K562 (cell line): Measurements from ENCODE around the gene EBF4. TPM values are rescaled to one million over a fixed set of nuclear protein-coding genes. Genes with fewer than 3 reads are reported as not detected.

ENCODE experiments used
- ARID4B ChIP-seq: sonication (generic); formaldehyde crosslinking; IDR thresholded peaks from 2 replicates; pipeline ENCODE4 v1.8.0; 2022; ENCODE audit warnings: mild to moderate bottlenecking, missing genetic modification reagents
- CBFA2T2 ChIP-seq: fragments of 450-650 bp; conservative IDR thresholded peaks from 2 replicates; pipeline ENCODE4 v1.6.1; 2017; ENCODE audit warnings: mild to moderate bottlenecking
- CREB1 ChIP-seq, 2 experiments: sonication (generic) in 1 of 2; formaldehyde crosslinking in 1 of 2; IDR thresholded peaks; 2 replicates each; pipeline versions ENCODE4 v1.6.1 to v1.8.0; 2012 to 2022; ENCODE audit warnings: inconsistent platforms in 1 of 2, mild to moderate bottlenecking in 1 of 2, missing genetic modification reagents in 1 of 2, moderate library complexity in 1 of 2
- ELF1 ChIP-seq: fragments of 200-800 bp; sonication (Bioruptor generic); IDR thresholded peaks from 2 replicates; pipeline ENCODE4 v1.6.1; 2016; ENCODE audit warnings: missing genetic modification characterization, missing compliant biosample characterization
- HDAC8 ChIP-seq: fragments of 450-650 bp; IDR thresholded peaks from 2 replicates; pipeline ENCODE4 v1.6.1; 2016; ENCODE audit warnings: mild to moderate bottlenecking, missing genetic modification characterization, moderate library complexity, missing compliant biosample characterization
- ID3 ChIP-seq, 2 experiments: fragments of 250-450 bp in 1 of 2; fragments of 450-650 bp in 1 of 2; sonication (Bioruptor Pico) in 1 of 2; IDR thresholded peaks; 2 replicates each; pipeline versions ENCODE4 v1.6.1 to v1.8.0; 2016 to 2021; ENCODE audit warnings: mild to moderate bottlenecking in 2 of 2, moderate library complexity in 2 of 2, missing compliant biosample characterization in 1 of 2, missing genetic modification characterization in 1 of 2
- NR1H2 ChIP-seq: sonication (generic); formaldehyde crosslinking; IDR thresholded peaks from 2 replicates; pipeline ENCODE4 v1.4.0; 2020; ENCODE audit warnings: mild to moderate bottlenecking, missing genetic modification reagents
- PTTG1 ChIP-seq: fragments of 450-650 bp; IDR thresholded peaks from 2 replicates; pipeline ENCODE4 v1.6.1; 2016; ENCODE audit warnings: low read depth, mild to moderate bottlenecking, missing genetic modification characterization, missing compliant biosample characterization
- TRIM24 ChIP-seq, 2 experiments: fragments of 450-650 bp; IDR thresholded peaks; 2 replicates each; pipeline ENCODE4 v1.6.1; 2016
- ZFP30 ChIP-seq: fragments of 250-450 bp; sonication (Bioruptor Pico); IDR thresholded peaks from 2 replicates; pipeline ENCODE4 v1.8.0; 2022; ENCODE audit warnings: moderate library complexity, mild to moderate bottlenecking, inconsistent platforms, borderline replicate concordance
- ZNF12 ChIP-seq: sonication (generic); formaldehyde crosslinking; IDR thresholded peaks from 2 replicates; pipeline ENCODE4 v1.4.0; 2020; ENCODE audit warnings: mild to moderate bottlenecking, missing genetic modification reagents
- ZNF174 ChIP-seq: fragments of 250-450 bp; sonication (Bioruptor Pico); IDR thresholded peaks from 2 replicates; pipeline ENCODE4 v1.4.0; 2020; ENCODE audit warnings: mild to moderate bottlenecking
- ZNF232 ChIP-seq: sonication (generic); formaldehyde crosslinking; IDR thresholded peaks from 2 replicates; pipeline ENCODE4 v1.8.0; 2022; ENCODE audit warnings: mild to moderate bottlenecking, missing genetic modification reagents
- ZNF551 ChIP-seq: fragments of 250-450 bp; sonication (Bioruptor Pico); IDR thresholded peaks from 2 replicates; pipeline ENCODE4 v1.5.0; 2021; ENCODE audit warnings: mild to moderate bottlenecking, moderate library complexity
- ZNF609 ChIP-seq: sonication (generic); formaldehyde crosslinking; IDR thresholded peaks from 2 replicates; pipeline ENCODE4 v1.8.1; 2023; ENCODE audit warnings: missing genetic modification reagents, mild to moderate bottlenecking, borderline replicate concordance
- ZNF77 ChIP-seq: fragments of 250-450 bp; sonication (Bioruptor Pico); IDR thresholded peaks from 2 replicates; pipeline ENCODE4 v1.5.0; 2020
- ZSCAN29 ChIP-seq: fragments of 450-650 bp; IDR thresholded peaks from 2 replicates; pipeline ENCODE4 v1.6.1; 2017
- polyA plus RNA-seq, 8 experiments: library from polyadenylated mRNA; depleted of rRNA in 4 of 8; stranded (reverse) in 5 of 8; unstranded in 3 of 8; fragments of >200 nt; fragmentation: Nextera tagmentation in 2 of 8; fragmentation: Illumina TruSeq in 1 of 8; extraction: Ambion mirVana in 2 of 8; extraction: Trizol in 1 of 8; gene quantifications; 2 replicates each; pipeline versions ENCODE4 v1.2.1 to v1.2.3, GENCODE V29; 2011 to 2014; ENCODE audit warnings: inconsistent platforms in 1 of 8, missing spikeins in 1 of 8
- total RNA-seq, 7 experiments: library from RNA; depleted of rRNA in 6 of 7; stranded (reverse); fragments of >200 nt in 6 of 7; fragmentation: Illumina TruSeq in 2 of 7; extraction: Trizol in 2 of 7; gene quantifications; 2 replicates each; pipeline versions ENCODE4 v1.2.1 to v1.2.3, GENCODE V29; 2011 to 2021; ENCODE audit warnings: low replicate concordance in 1 of 7

The EBF4 gene
- total and polyA plus RNA-seq, 9 of the 15 experiments (the other 6 are each of a cell fraction or from before 2014, with no cell fraction given) = 0.09 TPM; not detected in 8

GRCh38 chr20:2651772-2652723 is 40.5 kb upstream of the EBF4 start, which contains the start of gene NOP56 (continued):
- TF ChIP-seq ZNF609 = 0 out of 2 replicates have a peak, but pooled peaks have one; percentile 81
- TF ChIP-seq ELF1 (tag) = peak; percentile 71
- TF ChIP-seq ZNF551 = no peak
- no peak for TF ChIP-seq ZFP30 (CRISPR knock-in tag)
- no peak for TF ChIP-seq ZSCAN29
- peak; percentile 76; the same call in 1 of the 2 replicates for TF ChIP-seq NR1H2 (CRISPR knock-in tag)
- TF ChIP-seq ZNF174 = no peak
- TF ChIP-seq ARID4B (CRISPR knock-in tag) = peak; percentile 95
- peak; percentile 23; the same call in 1 of the 2 replicates for TF ChIP-seq ZNF12 (CRISPR knock-in tag)
- TF ChIP-seq ZNF77 (CRISPR knock-in tag) = no peak
- TF ChIP-seq TRIM24 (IDR thresholded peaks at IDR 0.05) = no peak
- TF ChIP-seq ID3 (CRISPR knock-in tag; IDR thresholded peaks at IDR 0.05) = no peak
- TF ChIP-seq ID3 (tag; IDR thresholded peaks at IDR 0.05) = 0 out of 2 replicates have a peak, but pooled peaks have one; percentile 7
- TF ChIP-seq CREB1 (IDR thresholded peaks at IDR 0.05) = peak; percentile 29; the same call in 1 of the 2 replicates
- no peak for TF ChIP-seq CREB1 (CRISPR knock-in tag; IDR thresholded peaks at IDR 0.05)
- 0 out of 2 replicates have a peak, but pooled peaks have one; percentile 34 for TF ChIP-seq ZNF232 (CRISPR knock-in tag)
- no peak for TF ChIP-seq CBFA2T2
- no peak for TF ChIP-seq PTTG1
- no peak for TF ChIP-seq HDAC8 (tag)
